Germinal center (tissue), 1 donor: ENCODE results near the gene PLA2G15.
A peak's percentile ranks its signal among the peaks of the same experiment; 100 is the strongest.

Experiments used
- DNase-seq: peaks from one replicate; pipeline ENCODE4 v3.0.0; 2012; ENCODE audit warnings: mixed read lengths, low spot score

Gene PLA2G15

DNA sequence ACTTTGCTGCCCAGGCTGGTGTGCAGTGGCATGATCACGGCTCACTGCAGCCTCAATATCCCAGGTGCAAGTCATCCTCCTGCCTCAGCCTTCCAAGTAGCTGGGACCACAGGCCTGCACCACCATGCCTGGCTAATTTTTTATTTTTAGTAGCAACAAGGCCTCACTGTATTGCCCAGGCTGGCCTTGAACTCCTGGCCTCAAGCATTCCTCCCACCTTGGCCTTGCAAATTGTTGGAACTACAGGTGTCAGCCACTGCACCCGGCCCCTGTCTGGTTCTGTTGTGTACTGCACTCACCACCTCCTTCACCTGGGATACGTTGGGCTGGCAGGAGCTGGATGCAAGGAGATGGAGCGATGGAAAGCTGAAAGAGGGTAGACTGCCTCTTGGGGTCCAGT, 8.5 kb downstream of the PLA2G15 start:
- DNase-seq = no peak

DNA sequence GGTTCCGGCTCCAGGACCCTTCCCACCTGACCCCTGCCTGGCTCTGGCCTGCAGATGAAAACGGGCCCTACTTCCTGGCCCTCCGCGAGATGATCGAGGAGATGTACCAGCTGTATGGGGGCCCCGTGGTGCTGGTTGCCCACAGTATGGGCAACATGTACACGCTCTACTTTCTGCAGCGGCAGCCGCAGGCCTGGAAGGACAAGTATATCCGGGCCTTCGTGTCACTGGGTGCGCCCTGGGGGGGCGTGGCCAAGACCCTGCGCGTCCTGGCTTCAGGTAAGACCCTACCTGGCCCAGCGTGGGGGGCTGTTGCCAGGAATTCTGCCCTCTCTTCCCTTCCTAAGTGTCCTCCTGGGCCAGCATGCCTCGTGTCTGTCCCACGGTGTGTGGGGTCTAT, 10.5 kb downstream of the PLA2G15 start:
- DNase-seq = no peak

DNA sequence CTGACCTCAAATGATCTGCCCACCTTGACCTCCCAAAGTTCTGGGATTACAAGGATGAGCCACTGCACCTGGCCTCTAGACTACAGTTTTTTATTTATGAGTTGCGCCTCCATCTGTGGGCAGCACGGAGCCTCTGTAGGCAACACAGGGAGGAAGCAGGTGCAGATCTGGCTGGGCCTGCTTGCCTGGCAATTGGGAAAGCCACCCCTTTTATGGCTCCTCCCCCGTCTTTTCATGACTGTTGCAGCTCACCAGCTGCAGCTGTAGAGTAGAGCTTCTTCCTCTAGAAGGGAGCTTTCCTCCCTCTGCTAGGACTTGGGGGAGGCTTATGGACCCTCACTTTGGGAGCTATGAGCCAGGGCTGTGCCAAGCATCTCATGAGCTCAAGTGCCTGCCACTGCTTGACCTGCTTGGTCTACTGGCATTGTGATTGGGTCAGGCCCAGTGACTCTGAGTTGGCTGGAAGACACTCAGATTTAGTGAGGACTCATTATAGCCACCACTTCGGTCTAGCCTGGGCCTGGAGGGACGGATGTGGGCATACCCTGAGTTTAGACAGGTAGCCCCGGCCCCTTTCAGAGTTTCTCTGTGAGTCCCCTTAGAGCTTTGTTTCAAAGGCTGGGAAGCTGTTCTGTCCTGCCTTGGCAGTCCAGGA, 12.2 kb downstream of the PLA2G15 start:
- peak; percentile 87 for DNase-seq

DNA sequence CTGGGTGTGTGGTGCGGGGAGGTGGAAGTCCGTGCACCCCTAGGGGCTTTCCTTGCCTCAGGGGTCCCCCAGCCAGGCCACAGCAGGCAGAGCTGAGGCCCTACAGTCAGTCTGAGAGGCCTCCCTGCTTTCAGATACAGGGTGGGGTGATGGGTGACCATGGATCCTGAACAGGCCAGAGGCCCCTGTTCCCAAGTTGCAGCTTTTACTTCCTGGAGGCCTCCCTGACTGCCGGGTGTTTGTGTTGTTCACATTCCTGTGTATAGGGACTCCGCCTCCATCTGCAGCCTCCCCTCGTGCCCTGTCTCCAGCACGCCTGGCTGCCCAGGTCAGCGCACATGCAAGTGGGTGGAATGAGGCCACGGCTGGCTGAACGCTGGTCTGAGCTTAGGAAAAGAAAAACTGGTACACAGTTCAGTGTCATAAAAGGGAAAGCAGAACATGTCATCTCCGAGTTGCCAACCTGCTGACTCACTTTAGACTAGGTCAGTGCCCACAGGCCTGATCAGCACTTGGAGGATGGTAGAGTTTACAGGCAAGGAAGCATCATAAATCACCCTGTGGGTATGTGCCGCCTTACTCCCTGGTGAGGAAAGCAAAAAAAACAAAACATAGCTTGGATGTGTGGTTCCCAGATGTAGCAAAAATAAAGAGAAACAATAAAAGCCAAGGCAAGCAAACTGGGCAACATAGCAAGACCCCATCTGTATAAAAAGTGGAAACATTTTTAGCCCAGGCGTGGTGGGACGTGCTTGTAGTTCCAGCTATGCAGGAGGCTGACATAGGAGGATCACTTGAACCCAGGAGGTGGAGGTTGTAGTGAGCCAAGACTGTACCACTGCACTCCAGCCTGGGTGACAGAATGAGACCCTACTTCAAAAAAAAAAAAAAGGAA, 13.0 kb downstream of the PLA2G15 start:
- DNase-seq = no peak

- DNase-seq = no peak
Observed at GRCh38 chr16:68259007-68259825, 14.0 kb downstream of the PLA2G15 start.

DNA sequence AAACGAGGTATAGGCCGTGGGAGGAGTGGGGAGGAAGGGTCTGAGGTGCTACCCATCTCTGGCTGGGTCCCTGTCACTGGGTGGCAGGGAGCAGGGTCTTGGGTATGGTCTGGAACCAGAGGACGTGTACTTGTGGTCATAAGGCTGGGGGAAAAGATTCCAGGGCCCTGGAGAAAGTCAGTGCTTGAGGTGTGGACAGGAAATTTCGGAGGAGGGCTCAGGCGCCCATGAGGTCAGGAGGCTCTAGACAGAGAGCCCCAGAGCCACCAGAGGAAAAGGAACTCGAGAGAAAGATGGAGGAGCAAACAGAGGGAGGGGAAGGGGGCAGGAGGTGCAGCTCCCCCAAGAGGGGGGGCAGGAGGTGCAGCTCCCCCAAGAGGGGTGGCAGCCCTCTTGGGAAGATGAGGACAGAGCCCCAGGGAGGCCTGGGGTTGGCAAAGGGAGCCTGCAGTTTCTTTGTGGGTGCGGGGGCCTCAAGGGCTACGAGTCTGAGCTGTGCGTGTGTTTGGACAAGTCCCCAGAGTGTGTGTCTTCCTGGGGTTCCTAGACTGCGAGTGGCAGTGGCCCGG, 18.5 kb downstream of the PLA2G15 start:
- DNase-seq = no peak

DNA sequence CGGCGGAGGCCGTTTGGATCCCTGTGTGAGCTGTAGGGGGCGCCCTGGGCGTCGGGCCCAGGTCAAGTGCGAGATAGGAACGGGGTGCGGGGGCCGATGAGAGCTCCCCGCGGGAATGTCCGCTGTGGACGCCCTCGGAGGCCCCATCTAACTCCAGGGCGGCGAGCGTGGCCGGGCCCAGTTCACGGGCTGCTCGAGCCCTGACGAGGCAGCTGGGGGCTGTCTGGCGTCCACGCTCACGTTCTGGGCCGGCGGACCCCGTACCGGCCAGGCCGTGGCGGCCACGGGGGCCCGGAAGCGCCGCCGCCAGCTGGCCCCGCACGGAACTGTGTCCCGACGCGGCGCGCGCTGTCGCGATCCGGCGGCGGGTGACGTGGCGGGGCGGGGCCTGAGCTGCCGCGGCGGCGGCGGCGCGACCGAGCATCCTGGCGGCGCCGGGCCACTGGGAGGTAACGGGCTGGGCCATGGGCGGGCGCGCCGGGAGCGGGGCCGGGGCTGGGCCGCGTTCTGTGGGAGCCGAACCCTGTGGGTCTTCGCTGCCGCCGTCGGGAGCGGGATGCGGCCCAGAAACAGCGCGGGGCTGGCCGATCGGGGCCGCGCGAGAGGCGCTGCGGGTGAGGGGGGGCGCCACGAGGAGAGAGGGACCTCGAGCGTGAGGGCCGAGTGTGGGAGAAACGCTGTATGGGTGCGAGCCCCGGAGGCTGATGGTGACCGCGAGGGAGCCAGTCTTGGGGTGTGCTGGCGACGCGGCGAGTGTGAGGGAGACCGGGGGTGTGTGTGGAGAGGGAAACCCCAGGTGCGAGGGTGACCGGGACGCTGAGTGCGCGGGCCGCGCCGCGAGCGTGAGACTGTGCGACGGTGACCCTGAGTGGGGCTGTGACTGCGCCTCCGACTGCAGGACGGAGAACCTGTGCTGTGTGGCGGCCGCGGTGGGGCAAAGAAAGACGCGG, 19.2 kb downstream of the PLA2G15 start, which contains the start of gene SLC7A6:
TSS of gene SLC7A6 (plus strand) at position 399 of the 950 bp plus-strand sequence. CDS start 10,201 bp downstream, outside the sequence.
- peak; percentile 87 for DNase-seq

DNA sequence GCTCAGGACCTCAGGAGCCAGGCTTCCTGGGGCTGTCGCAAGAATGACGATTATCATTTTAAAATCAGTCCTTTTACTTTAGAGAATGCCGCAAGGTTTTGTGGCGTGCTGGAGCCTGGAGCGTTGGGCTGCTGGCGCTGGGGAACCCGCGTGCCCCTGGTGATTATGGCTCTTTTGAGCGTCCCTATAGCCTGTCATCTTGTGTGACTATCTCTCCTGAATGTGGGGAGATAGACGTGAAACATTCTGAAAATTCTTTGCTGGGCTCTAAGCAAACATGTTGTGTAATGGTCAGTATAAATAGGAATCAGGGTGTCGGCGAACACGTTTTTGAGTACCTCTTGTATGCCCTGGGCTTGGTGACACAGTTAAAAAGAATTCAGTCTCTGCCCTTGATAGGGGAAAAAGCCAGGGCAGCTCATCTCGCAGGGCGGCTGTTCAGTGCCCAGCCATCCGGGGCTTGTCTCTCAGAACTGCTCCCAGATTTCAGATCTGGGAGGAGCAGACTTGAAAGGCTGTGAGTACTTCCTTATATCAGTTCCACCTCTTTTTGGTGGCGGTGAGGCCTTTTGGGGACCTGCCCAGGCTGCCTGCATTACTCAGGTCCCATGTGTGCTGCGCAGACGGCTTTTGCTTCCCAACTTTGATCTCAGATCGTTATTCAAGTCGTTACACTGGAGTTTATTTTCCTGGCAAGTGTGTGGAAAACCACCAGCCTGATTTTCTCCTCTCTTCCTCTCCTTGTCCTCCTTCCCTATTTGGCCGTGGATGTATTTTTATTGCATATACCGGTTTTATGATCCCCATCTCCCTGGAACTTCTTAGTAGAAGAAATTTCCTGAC, 20.1 kb downstream of the PLA2G15 start:
- peak; percentile 38 for DNase-seq

- DNase-seq = no peak
Observed at GRCh38 chr16:68267612-68268405, 22.6 kb downstream of the PLA2G15 start.

- DNase-seq = no peak
Observed at GRCh38 chr16:68269793-68270192, 24.6 kb downstream of the PLA2G15 start.

DNA sequence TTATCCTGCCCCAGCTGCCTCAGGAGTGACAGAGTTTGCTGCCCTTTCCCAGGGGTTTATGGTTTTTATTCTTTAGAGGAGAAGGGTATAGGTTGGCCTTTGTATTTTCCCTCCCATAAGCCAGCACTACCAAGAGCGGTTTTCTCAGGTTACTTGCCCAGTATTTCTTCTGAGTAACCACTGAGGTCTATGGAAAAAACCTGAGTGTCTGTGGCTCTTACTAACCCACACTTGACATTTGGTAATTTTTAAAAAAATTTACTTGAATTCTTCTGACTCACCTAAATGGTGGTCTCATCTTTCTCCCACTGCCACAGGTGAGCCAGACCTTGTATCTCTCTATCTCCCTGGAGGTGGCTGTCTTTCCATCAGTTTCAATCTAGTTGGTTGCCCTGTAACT, 25.2 kb downstream of the PLA2G15 start:
- no peak for DNase-seq

DNA sequence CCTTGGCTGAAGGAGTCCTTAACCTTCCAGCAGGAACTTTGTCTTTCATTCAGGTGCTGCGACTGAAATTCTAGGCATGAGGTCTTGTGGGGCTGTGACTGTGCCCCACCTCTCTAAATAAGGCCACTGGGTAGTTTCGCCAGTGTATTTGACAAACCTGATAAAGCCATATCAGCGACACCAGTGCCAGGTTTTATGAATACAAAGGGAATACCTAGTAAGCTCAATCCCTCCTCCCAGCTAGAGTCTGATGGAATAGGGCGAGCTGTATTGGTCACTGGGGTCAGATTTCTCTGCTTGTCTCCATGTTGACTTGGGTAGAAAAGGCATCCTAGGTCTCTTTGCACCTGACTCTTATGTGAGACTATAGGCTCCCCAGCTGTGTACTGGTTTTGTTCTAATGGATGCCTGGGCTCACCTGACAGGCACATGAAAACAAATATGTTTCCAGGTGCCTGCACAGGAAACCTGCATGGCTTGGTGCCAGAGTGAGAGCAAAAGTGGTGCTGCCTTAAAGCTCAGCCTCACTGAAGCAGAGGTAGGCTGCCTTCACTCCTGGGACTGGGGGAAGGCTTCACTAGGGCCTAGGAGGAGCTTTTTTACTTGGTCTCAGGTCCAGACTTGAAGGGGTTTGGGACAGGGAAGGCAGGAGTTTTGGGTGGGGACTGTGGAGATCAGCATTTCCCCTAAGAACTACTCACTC, 27.5 kb downstream of the PLA2G15 start:
- DNase-seq = peak; percentile 35

DNA sequence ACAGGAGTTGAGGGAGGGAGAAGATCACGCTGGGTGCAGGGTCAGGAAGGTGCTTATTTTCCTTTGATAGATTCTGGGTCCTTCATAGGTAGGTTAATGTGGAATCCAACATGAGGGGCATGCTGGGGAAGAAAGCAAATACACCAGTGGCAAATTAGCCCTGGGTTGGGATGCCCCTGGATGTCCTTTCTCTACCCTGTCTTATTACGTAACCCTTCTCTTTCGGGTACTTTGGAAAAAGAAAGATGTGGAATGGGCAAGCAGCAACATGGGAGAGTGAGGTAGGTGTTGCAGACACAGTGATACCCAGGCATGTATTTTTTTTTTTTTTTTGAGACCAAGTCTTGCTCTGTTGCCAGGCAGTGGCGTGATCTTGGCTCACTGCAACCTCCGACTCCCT, 28.3 kb downstream of the PLA2G15 start:
- DNase-seq = no peak

DNA sequence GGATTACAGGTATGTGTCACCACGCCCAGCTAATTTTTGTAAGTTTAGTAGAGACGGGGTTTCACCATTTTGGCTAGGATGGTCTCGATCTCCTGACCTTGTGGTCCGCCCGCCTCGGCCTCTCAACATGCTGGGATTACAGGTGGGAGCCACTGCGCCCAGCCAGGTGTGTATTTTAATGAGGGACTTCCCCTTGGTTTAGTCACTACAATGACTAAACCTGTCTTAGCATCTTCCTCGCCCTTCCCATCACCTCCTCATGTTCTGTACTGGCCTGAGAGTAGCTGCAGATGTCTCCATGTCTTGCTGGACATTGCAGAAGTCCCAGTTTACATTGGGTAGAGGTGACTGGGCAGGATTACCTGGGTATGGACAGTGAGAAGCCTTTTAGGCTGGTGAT, 28.7 kb downstream of the PLA2G15 start:
- DNase-seq = no peak

- DNase-seq = no peak
Observed at GRCh38 chr16:68274441-68274840, 29.3 kb downstream of the PLA2G15 start.

DNA sequence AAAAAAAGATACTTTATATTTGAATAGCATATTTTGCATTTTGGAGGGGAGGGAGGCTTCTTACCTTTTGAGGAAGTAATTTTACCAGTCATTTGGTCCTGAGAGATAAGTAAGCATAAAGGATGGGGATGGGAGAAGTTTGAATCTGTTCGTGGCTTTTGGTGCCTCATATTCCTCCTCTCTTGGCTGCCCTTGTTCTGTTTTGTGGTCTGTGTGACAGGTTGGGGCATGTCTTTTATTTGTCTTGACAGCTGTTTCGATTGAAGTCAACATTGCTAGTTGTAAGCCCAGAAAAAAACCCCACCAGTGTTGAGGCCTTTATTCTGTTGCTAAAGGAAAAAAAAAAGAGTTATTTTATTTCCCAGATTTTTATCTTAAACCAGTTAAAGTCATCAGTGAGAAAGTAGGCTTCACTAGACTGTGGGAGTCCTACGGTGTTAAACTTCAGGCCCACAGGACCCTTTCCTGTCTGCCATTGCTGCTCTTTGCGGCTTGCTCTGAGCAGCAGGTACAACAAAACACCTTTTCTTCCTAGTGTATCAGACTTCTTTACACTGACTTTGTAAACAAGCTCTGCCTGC, 30.5 kb downstream of the PLA2G15 start:
- peak; percentile 64 for DNase-seq

DNA sequence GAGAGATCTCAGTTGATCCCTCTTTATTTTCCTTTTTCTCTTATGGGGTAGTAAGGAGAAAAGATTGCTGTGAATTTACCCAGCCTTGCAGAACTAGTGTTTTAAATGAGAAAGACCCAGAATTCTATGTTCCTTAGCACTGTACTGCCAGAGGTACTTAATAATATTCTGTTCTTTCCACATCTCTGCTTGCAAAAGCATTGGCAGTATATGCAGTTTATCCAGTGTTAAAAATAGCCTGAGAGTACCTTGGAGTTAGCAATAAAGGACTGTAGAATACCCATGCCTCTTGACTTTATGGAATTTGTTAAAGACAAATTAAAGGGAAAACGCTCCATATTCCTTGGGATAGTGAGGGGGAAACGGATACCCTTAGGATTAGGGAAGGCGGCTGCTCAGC, 31.1 kb downstream of the PLA2G15 start:
- DNase-seq = no peak
